B cell (primary cell): Measurements from ENCODE around the gene ST3GAL3.

Experiments used
- EZH2 ChIP-seq: IDR thresholded peaks from 2 replicates; pipeline ENCODE4 v1.6.1; 2012; ENCODE audit warnings: borderline replicate concordance, low read depth, mild to moderate bottlenecking, moderate library complexity, low read length; ENCODE audit not compliant: insufficient read depth, poor library complexity, severe bottlenecking
- TF ChIP-seq, protein P1 (sequence below): fragments of 200-600 bp; IDR thresholded peaks from one replicate; pipeline ENCODE4 v1.8.0; 2022; ENCODE audit warnings: antibody characterized with exemption, mild to moderate bottlenecking

DNA sequence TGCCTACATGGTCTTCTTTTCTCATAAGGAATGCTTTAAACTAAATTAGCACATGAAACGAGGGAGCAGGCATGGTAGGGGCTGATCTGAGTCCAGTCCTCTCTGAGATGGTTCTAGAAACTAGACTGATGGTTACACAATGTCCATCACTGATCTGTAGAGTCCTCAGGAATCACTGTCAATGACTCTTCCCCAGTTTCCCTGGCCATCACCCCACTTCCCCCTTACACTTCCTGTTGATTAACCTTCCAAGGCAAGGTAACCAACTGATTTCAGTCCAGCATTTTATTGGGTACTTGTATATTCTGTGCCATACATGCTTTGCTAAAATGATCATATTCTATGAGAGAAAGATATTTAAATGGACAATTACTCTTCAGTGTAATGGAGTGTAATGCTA, 125.7 kb downstream of the ST3GAL3 start:
- TF ChIP-seq, protein P1, sequence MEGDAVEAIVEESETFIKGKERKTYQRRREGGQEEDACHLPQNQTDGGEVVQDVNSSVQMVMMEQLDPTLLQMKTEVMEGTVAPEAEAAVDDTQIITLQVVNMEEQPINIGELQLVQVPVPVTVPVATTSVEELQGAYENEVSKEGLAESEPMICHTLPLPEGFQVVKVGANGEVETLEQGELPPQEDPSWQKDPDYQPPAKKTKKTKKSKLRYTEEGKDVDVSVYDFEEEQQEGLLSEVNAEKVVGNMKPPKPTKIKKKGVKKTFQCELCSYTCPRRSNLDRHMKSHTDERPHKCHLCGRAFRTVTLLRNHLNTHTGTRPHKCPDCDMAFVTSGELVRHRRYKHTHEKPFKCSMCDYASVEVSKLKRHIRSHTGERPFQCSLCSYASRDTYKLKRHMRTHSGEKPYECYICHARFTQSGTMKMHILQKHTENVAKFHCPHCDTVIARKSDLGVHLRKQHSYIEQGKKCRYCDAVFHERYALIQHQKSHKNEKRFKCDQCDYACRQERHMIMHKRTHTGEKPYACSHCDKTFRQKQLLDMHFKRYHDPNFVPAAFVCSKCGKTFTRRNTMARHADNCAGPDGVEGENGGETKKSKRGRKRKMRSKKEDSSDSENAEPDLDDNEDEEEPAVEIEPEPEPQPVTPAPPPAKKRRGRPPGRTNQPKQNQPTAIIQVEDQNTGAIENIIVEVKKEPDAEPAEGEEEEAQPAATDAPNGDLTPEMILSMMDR = no peak
- no peak for TF ChIP-seq EZH2
